ENCODE results near the gene HOXD11. TPM values are rescaled to one million over a fixed set of nuclear protein-coding genes. Genes with fewer than 3 reads are reported as not detected.
A peak's percentile ranks its signal among the peaks of the same experiment; 100 is the strongest.

Gene HOXD11
- total RNA-seq: not detected
- not detected for polyA plus RNA-seq

DNA sequence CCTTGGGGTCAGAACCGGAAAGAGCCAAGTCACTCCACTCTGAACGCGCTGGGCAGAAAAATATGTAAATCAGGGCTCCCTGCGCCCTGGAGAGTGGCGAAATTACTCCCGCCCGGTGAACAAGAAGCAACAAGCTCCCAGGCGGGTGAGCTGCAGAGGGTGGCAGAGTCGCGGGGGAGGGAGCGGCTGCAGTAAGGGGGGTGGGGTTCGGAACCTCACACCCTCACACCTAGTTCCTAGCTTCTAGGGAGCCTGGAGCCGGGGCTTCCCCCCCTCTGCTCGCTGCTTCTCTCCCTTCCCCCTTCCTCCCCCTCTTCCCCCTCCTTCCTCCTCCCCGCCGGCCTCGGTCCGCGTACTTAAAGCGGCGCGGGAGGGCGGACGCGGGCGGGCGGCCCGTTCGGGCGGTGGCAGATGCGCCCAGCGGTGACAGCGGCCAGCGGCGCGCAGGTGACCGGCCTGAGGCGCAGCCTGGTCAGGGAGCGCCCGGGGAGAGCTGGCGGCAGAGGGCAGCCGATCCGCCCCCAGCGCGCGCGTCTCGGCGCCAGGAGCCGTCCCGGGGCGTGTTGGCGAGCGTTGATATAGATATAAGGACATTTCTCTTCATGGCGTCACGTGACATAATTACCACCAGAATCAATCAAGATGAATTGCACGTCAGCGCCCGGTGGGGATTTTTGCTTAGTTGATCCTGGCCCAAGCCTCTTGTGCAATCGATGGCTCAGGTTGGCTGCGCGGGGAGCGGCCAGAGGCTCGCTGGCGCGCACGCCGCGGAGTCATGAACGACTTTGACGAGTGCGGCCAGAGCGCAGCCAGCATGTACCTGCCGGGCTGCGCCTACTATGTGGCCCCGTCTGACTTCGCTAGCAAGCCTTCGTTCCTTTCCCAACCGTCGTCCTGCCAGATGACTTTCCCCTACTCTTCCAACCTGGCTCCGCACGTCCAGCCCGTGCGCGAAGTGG, at the start of gene HOXD11:
Gene HOXD11, plus strand, starts transcription at position 700 of the 959 bp plus-strand sequence. Its CDS starts 76 bp downstream, at position 776.
- H3K4me3 ChIP-seq: peak within 1 kb of the TSS in 1 of 4 donors; percentile 23
- H3K27ac ChIP-seq: no peak within 1 kb of the TSS
- WGBS, 2 donors: 3% methylated on average over 62 to 85 of the region's 85 CpGs
- peaks cover 10 to 81% (median 32%) of the 10 kb centered on the region in 4 donors for H3K27me3 ChIP-seq
- DNase-seq (no peak), ATAC-seq (peak in 3 of 4 donors; percentile 44 to 64 (median 53)), FAIRE-seq (no peak)
- peaks cover 0 to 4% (median 0%) of the 10 kb centered on the region in 3 donors for H3K4me1 ChIP-seq
- H3K36me3 ChIP-seq: no peaks in the 10 kb centered on the region
- intact Hi-C loops (cut with DNase I): loop anchor here in 1 of 3 donors (10.0 kb wide), 1 partner anchor 752 kb away; no protein-coding TSS in a partner anchor
- H3K9me3 ChIP-seq: no peaks in the 10 kb centered on the region
- TF ChIP-seq, protein P1, sequence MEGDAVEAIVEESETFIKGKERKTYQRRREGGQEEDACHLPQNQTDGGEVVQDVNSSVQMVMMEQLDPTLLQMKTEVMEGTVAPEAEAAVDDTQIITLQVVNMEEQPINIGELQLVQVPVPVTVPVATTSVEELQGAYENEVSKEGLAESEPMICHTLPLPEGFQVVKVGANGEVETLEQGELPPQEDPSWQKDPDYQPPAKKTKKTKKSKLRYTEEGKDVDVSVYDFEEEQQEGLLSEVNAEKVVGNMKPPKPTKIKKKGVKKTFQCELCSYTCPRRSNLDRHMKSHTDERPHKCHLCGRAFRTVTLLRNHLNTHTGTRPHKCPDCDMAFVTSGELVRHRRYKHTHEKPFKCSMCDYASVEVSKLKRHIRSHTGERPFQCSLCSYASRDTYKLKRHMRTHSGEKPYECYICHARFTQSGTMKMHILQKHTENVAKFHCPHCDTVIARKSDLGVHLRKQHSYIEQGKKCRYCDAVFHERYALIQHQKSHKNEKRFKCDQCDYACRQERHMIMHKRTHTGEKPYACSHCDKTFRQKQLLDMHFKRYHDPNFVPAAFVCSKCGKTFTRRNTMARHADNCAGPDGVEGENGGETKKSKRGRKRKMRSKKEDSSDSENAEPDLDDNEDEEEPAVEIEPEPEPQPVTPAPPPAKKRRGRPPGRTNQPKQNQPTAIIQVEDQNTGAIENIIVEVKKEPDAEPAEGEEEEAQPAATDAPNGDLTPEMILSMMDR (IDR thresholded peaks at IDR 0.05): no peak

DNA sequence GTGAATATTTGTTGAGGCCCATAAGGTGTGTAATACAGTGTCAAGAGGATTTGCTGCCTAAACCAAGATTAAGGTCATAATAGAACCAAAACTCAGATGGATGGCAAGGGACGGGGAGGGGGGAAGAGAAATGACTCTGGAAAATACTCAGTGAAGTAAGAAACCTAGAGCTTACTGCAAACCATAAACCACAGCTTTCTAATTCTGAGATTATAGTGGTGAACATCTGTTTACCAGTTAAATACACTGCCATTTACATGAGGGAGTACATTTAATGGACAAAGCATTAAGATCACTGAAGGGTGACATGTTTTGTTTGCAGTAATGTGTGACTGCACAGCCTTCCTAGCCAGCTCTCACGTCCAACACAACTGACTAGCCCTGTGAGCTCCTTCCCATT, 43.1 kb upstream of the HOXD11 start:
- FAIRE-seq (no peak), DNase-seq (no peak), ATAC-seq (no peak)
- Histone ChIP-seq H3K4me1 (peaks cover 4 to 13% (median 7%) of the 10 kb centered on the region in 3 donors), H3K9me3 (no peaks in the 10 kb centered on the region), H3K27ac (no peak overlapping the region), H3K27me3 (peaks cover 0 to 36% (median 17%) of the 10 kb centered on the region in 4 donors), H3K4me3 (no peak overlapping the region), H3K36me3 (no peaks in the 10 kb centered on the region)
- intact Hi-C loops (cut with DNase I): no loop called here
- TF ChIP-seq, protein P1 (IDR thresholded peaks at IDR 0.05): no peak
- WGBS, 2 donors: 28 to 52% methylated on average over 2 of the region's 2 CpGs

DNA sequence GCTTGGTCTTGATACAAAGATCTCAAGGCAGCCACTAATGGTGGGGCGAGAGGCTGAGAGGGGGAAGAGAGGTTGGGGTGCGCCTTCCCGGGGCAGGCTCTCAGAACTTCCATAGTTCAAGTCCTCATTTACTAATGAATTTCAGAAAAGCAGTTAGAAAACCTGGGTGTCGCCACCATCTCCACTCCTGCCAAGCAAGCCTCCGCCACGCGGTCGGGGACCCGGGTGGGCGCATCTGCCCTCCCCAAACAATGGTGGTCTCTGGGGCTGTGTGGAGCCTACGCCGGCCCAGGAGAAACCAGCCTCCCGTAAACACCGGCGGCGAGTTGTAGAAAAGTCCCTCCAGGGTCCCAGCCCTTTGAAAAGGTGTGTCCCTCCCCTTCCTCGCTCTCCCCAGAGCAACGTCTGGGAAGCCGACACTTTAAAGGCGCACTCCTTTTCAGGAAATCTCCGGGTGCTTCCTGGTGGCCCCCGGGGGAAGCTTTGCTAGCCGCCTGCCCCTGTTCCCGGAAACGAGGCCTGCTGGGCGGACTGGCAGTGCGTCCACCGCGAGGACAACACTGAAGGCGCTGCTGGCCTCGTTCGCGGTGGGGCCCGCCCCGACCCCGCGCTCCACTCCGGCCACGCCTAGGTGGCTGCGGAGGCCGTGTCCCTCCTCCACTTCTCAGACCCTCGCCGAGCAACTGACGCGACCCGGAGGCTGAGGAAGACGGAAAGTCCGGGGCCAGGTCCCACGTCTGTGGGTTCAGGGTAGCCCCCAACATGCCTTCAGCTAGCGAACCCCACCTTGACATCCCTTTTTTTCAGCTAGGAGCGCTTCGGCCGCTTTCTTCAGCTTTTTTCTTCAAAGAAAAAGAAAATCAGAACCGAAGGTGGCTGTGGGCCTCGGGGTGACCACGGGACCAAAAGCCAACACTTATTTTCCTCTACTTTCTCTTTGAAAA, 40.2 kb upstream of the HOXD11 start:
- WGBS, 2 donors: 7 to 8% methylated on average over 56 of the region's 56 CpGs
- peak in 1 of 6 donors; percentile 58 for DNase-seq
- Histone ChIP-seq H3K27me3 (peaks cover under 1 to 53% (median 23%) of the 10 kb centered on the region in 4 donors), H3K36me3 (no peaks in the 10 kb centered on the region), H3K4me1 (peaks cover 4 to 13% (median 7%) of the 10 kb centered on the region in 3 donors), H3K9me3 (no peaks in the 10 kb centered on the region), H3K27ac (no peak overlapping the region), H3K4me3 (peak overlapping the region in 3 of 4 donors; percentile 10 to 34 (median 11))
- FAIRE-seq: no peak
- TF ChIP-seq, protein P1 (IDR thresholded peaks at IDR 0.05): no peak
- intact Hi-C loops (cut with DNase I): no loop called here
- peak in 3 of 4 donors; percentile 39 to 54 (median 51) for ATAC-seq

DNA sequence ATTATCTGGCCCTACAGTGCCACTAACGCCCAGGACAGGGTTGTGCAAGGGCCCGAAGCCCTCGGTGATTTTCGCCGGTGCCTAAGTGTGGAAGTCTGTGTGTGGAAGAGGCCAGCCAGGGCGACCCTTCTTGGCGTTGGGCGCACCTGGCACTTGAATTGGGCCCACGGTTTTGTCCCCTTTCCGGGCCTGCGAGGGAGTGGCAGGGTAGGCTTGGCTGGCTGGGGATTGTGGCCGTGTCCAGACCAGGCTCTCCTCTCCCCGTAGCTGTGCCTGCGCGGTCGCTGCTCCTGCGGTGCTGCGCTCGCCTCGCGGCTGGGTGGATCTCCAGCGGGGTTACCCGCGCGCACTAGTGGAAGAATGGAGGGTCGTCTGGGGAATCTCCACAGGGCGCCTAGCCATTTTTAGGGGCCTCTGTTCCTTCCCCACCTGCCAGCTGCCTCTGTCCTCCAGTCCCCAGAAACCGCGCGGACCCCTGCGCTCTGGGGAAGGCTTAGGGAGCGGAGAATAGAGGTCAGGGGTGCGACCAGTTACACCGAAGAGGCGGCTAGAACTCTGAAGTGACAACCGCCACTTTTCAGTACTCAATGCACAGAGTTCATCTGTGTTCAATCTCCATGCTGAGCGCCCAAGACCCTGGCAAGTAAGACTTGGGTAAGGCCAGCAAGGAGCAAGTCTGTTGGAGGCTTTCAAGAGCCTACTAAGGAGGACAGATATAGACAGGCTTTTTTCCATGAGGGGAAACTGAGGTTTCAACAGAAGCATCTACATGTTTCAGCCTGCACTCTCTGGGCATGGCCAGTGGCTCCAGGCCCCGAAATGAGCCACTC, 39.3 kb upstream of the HOXD11 start:
- TF ChIP-seq, protein P1 (IDR thresholded peaks at IDR 0.05): no peak
- intact Hi-C loops (cut with DNase I): no loop called here
- no peak for FAIRE-seq
- ATAC-seq: peak; percentile 31 to 66 (median 58)
- Histone ChIP-seq H3K27ac (no peak overlapping the region), H3K4me3 (peak overlapping the region in 3 of 4 donors; percentile 10 to 34 (median 11)), H3K4me1 (peaks cover 4 to 13% (median 7%) of the 10 kb centered on the region in 3 donors), H3K9me3 (no peaks in the 10 kb centered on the region), H3K27me3 (peaks cover 7 to 60% (median 24%) of the 10 kb centered on the region in 4 donors), H3K36me3 (no peaks in the 10 kb centered on the region)
- peak in 1 of 6 donors; percentile 73 for DNase-seq
- 3 to 6% methylated on average over 37 to 38 of the region's 38 CpGs for WGBS, 2 donors
